ENCODE results near the gene SRSF12. TPM values are rescaled to one million over a fixed set of nuclear protein-coding genes. Genes with fewer than 3 reads are reported as not detected.

The SRSF12 gene
- total and polyA plus RNA-seq, 2 donors (not counting 1 experiment from before 2014, with no cell fraction given) = 0.10 to 0.33 TPM

DNA sequence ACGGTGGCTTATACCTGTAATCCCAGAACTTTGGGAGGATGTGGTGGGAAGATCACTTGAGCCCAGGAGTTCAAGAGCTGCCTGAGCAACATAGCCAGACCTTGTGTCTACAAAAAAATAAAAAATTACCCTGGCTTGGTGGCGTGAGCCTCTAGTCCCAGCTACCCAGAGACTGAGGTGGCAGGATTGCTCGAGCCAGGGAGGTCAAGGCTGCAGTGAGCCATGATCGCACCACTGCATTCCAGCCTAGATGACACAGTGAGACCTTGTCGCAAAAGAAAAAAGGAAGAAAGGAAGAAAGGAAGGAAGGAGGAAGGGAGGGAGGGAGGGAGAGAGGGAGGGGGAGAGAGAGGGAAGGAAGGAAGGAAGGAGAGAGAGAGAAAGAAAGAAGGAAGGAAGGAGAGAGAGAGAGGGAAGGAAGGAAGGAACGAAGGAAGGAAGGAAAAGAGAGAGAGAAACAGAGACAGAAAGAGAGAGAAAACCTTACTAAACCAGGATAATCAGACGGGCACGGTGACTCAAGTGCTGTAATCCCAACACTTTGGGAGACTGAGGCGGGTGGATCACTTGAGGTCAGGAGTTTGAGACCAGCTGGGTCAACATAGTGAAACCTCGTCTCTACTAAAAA lies 48.2 kb downstream of the SRSF12 start:
- Histone ChIP-seq H3K4me1 (ENCODE audit: control insufficient read depth, extremely low read depth, insufficient read depth, low read length) (no peaks in the 10 kb centered on the region), H2AFZ (ENCODE audit: low read length) (no peak overlapping the region), H3K79me2 (ENCODE audit: control insufficient read depth, insufficient read depth, low read length) (no peaks in the 10 kb centered on the region), H3K4me3 (replicated peaks in 1 of 4; ENCODE audit: control extremely low read depth in 1 of 4, insufficient read depth in 1 of 4, low read depth in 3 of 4, low read length in 4 of 4) (no peak overlapping the region), H3K9ac (ENCODE audit: insufficient read depth, low read length) (no peak overlapping the region), H3K27ac (ENCODE audit: insufficient read depth, low read length) (no peak overlapping the region), H4K20me1 (ENCODE audit: control insufficient read depth, extremely low read depth, insufficient read depth, low read length) (no peaks in the 10 kb centered on the region), H3K36me3 (ENCODE audit: control insufficient read depth, insufficient read depth, low read length) (no peaks in the 10 kb centered on the region), H3K27me3 (ENCODE audit: control insufficient read depth, insufficient read depth, low read length) (no peaks in the 10 kb centered on the region), H3K4me2 (ENCODE audit: extremely low read depth, insufficient read depth, low read length) (no peak overlapping the region), H3K9me3 (ENCODE audit: control insufficient read depth, insufficient read depth, low read depth, low read length) (no peaks in the 10 kb centered on the region)
- TF ChIP-seq, protein P1, sequence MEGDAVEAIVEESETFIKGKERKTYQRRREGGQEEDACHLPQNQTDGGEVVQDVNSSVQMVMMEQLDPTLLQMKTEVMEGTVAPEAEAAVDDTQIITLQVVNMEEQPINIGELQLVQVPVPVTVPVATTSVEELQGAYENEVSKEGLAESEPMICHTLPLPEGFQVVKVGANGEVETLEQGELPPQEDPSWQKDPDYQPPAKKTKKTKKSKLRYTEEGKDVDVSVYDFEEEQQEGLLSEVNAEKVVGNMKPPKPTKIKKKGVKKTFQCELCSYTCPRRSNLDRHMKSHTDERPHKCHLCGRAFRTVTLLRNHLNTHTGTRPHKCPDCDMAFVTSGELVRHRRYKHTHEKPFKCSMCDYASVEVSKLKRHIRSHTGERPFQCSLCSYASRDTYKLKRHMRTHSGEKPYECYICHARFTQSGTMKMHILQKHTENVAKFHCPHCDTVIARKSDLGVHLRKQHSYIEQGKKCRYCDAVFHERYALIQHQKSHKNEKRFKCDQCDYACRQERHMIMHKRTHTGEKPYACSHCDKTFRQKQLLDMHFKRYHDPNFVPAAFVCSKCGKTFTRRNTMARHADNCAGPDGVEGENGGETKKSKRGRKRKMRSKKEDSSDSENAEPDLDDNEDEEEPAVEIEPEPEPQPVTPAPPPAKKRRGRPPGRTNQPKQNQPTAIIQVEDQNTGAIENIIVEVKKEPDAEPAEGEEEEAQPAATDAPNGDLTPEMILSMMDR (conservative IDR thresholded peaks at IDR 0.05 in 1 of 2, IDR thresholded peaks at IDR 0.05 in 1 of 2; ENCODE audit: low read depth in 1 of 2, low read length in 2 of 2) = no peak
- TF ChIP-seq EZH2 (IDR thresholded peaks at IDR 0.05; ENCODE audit: low read length, missing control alignments) = no peak
- no peak for DNase-seq (ENCODE audit: low read depth in 2 of 2)

DNA sequence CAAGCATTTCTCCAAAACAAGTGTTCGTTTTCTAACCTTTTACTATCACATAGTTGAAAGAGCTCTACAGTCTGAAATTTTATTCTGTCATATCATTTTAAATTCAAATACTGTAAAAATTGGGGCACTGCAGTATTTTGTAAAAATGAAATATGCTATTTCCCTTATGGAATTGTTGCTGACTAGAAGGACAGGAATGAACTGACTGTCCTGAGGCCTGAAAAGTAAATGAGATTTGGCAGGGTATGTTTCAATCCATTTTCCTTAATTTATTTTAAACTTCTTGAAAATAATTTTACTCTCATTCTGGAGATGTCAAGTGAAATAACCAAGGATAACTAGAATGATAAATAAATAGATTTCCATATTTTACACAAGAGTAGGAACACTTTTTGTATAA lies 49.2 kb downstream of the SRSF12 start:
- Histone ChIP-seq H2AFZ (ENCODE audit: low read length) (no peak overlapping the region), H3K9ac (ENCODE audit: insufficient read depth, low read length) (no peak overlapping the region), H3K79me2 (ENCODE audit: control insufficient read depth, insufficient read depth, low read length) (no peaks in the 10 kb centered on the region), H3K4me3 (replicated peaks in 1 of 4; ENCODE audit: control extremely low read depth in 1 of 4, insufficient read depth in 1 of 4, low read depth in 3 of 4, low read length in 4 of 4) (no peak overlapping the region), H3K4me2 (ENCODE audit: extremely low read depth, insufficient read depth, low read length) (no peak overlapping the region), H3K27me3 (ENCODE audit: control insufficient read depth, insufficient read depth, low read length) (no peaks in the 10 kb centered on the region), H3K36me3 (ENCODE audit: control insufficient read depth, insufficient read depth, low read length) (no peaks in the 10 kb centered on the region), H3K4me1 (ENCODE audit: control insufficient read depth, extremely low read depth, insufficient read depth, low read length) (no peaks in the 10 kb centered on the region), H3K27ac (ENCODE audit: insufficient read depth, low read length) (no peak overlapping the region), H3K9me3 (ENCODE audit: control insufficient read depth, insufficient read depth, low read depth, low read length) (no peaks in the 10 kb centered on the region), H4K20me1 (ENCODE audit: control insufficient read depth, extremely low read depth, insufficient read depth, low read length) (no peaks in the 10 kb centered on the region)
- TF ChIP-seq EZH2 (IDR thresholded peaks at IDR 0.05; ENCODE audit: low read length, missing control alignments) = no peak
- TF ChIP-seq, protein P1 (conservative IDR thresholded peaks at IDR 0.05 in 1 of 2, IDR thresholded peaks at IDR 0.05 in 1 of 2; ENCODE audit: low read depth in 1 of 2, low read length in 2 of 2) = no peak
- no peak for DNase-seq (ENCODE audit: low read depth in 2 of 2)

DNA sequence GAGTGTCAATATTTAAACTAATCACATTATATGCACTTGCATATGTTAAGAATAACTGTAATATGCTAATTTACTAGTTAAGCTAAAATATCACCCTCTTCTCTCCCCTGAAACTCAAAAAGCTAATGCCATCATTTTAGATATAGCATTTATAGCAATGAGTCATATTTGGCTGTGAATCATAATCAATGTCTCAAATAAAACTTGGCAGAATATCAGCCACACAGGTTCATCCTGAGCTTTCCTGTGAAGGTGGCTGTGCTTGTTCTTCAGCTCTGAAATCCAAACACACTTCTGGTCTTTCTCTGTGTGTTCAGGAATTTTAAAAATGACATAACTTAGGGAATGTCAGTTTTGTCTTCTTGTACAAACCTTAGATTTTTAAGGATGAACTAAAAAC lies 50.1 kb downstream of the SRSF12 start:
- Histone ChIP-seq H3K36me3 (ENCODE audit: control insufficient read depth, insufficient read depth, low read length) (no peaks in the 10 kb centered on the region), H3K9me3 (ENCODE audit: control insufficient read depth, insufficient read depth, low read depth, low read length) (no peaks in the 10 kb centered on the region), H3K27ac (ENCODE audit: insufficient read depth, low read length) (no peak overlapping the region), H3K27me3 (ENCODE audit: control insufficient read depth, insufficient read depth, low read length) (no peaks in the 10 kb centered on the region), H3K9ac (ENCODE audit: insufficient read depth, low read length) (no peak overlapping the region), H3K79me2 (ENCODE audit: control insufficient read depth, insufficient read depth, low read length) (no peaks in the 10 kb centered on the region), H3K4me3 (replicated peaks in 1 of 4; ENCODE audit: control extremely low read depth in 1 of 4, insufficient read depth in 1 of 4, low read depth in 3 of 4, low read length in 4 of 4) (no peak overlapping the region), H3K4me2 (ENCODE audit: extremely low read depth, insufficient read depth, low read length) (no peak overlapping the region), H4K20me1 (ENCODE audit: control insufficient read depth, extremely low read depth, insufficient read depth, low read length) (no peaks in the 10 kb centered on the region), H3K4me1 (ENCODE audit: control insufficient read depth, extremely low read depth, insufficient read depth, low read length) (no peaks in the 10 kb centered on the region), H2AFZ (ENCODE audit: low read length) (no peak overlapping the region)
- no peak for DNase-seq (ENCODE audit: low read depth in 2 of 2)
- TF ChIP-seq, protein P1 (conservative IDR thresholded peaks at IDR 0.05 in 1 of 2, IDR thresholded peaks at IDR 0.05 in 1 of 2; ENCODE audit: low read depth in 1 of 2, low read length in 2 of 2) = no peak
- TF ChIP-seq EZH2 (IDR thresholded peaks at IDR 0.05; ENCODE audit: low read length, missing control alignments) = no peak

Data from fibroblast of lung (primary cell).